Measurements from ENCODE around the gene CCDC183. TPM values are rescaled to one million over a fixed set of nuclear protein-coding genes. Genes with fewer than 3 reads are reported as not detected.

CCDC183 gene
- total and polyA plus RNA-seq, 4 donors = 0.38 to 4.6 (median 2.2) TPM

- H3K4me3 ChIP-seq = peak overlapping the region; percentile 92
- ATAC-seq (ENCODE audit: insufficient read depth, low FRiP score) (no peak), DNase-seq (peak in 2 of 3 donors; percentile 28 to 35)
- TF ChIP-seq CTCF (IDR thresholded peaks at IDR 0.05; ENCODE audit: control extremely low read depth, extremely low read depth) = no peak
- peak overlapping the region in 1 of 2 donors; percentile 58 for H3K27ac ChIP-seq (ENCODE audit: low read depth in 1 of 2, low read length in 1 of 2)
- peaks cover 0 to 25% (median 4%) of the 10 kb centered on the region in 5 donors for H3K4me1 ChIP-seq (ENCODE audit: control insufficient read depth in 5 of 5, insufficient read depth in 5 of 5, low read length in 5 of 5)
- peaks cover 0 to 7% (median under 1%) of the 10 kb centered on the region in 4 donors for H3K36me3 ChIP-seq (ENCODE audit: control insufficient read depth in 4 of 4, insufficient read depth in 4 of 4, low read length in 4 of 4)
- peak overlapping the region in 1 of 2 donors; percentile 53 for H3K9ac ChIP-seq (ENCODE audit: insufficient read depth in 1 of 2, low read length in 2 of 2)
- no peaks in the 10 kb centered on the region for H3K27me3 ChIP-seq (ENCODE audit: control insufficient read depth in 3 of 3, insufficient read depth in 3 of 3, low read length in 2 of 3)
- WGBS, 2 donors = 2 to 4% methylated on average over 14 of the region's 14 CpGs
- no peaks in the 10 kb centered on the region for H3K9me3 ChIP-seq (ENCODE audit: control insufficient read depth in 4 of 4, insufficient read depth in 3 of 4, low read length in 3 of 4)
Observed at GRCh38 chr9:136808806-136809158, 12.6 kb downstream of the CCDC183 start.

- TF ChIP-seq CTCF (IDR thresholded peaks at IDR 0.05; ENCODE audit: control extremely low read depth, extremely low read depth) = no peak
- H3K27me3 ChIP-seq (ENCODE audit: control insufficient read depth in 3 of 3, insufficient read depth in 3 of 3, low read length in 2 of 3) = no peaks in the 10 kb centered on the region
- no peak overlapping the region for H3K9ac ChIP-seq (ENCODE audit: insufficient read depth in 1 of 2, low read length in 2 of 2)
- H3K27ac ChIP-seq (ENCODE audit: low read depth in 1 of 2, low read length in 1 of 2) = no peak overlapping the region
- no peak overlapping the region for H3K4me3 ChIP-seq
- 89 to 96% methylated on average over 13 of the region's 13 CpGs for WGBS, 2 donors
- DNase-seq (no peak), ATAC-seq (ENCODE audit: insufficient read depth, low FRiP score) (no peak)
- no peaks in the 10 kb centered on the region for H3K9me3 ChIP-seq (ENCODE audit: control insufficient read depth in 4 of 4, insufficient read depth in 3 of 4, low read length in 3 of 4)
- H3K4me1 ChIP-seq (ENCODE audit: control insufficient read depth in 5 of 5, insufficient read depth in 5 of 5, low read length in 5 of 5) = peaks cover 0 to 4% (median 0%) of the 10 kb centered on the region in 5 donors
- peaks cover 0 to 11% (median 2%) of the 10 kb centered on the region in 4 donors for H3K36me3 ChIP-seq (ENCODE audit: control insufficient read depth in 4 of 4, insufficient read depth in 4 of 4, low read length in 4 of 4)
Observed at GRCh38 chr9:136814725-136815421, 18.7 kb downstream of the CCDC183 start.

- Histone ChIP-seq H3K4me1 (ENCODE audit: control insufficient read depth in 5 of 5, insufficient read depth in 5 of 5, low read length in 5 of 5) (no peaks in the 10 kb centered on the region), H3K4me3 (no peak overlapping the region), H3K36me3 (ENCODE audit: control insufficient read depth in 4 of 4, insufficient read depth in 4 of 4, low read length in 4 of 4) (peaks cover 0 to 11% (median 2%) of the 10 kb centered on the region in 4 donors), H3K9me3 (ENCODE audit: control insufficient read depth in 4 of 4, insufficient read depth in 3 of 4, low read length in 3 of 4) (no peaks in the 10 kb centered on the region), H3K27ac (ENCODE audit: low read depth in 1 of 2, low read length in 1 of 2) (no peak overlapping the region), H3K27me3 (ENCODE audit: control insufficient read depth in 3 of 3, insufficient read depth in 3 of 3, low read length in 2 of 3) (no peaks in the 10 kb centered on the region), H3K9ac (ENCODE audit: insufficient read depth in 1 of 2, low read length in 2 of 2) (no peak overlapping the region)
- DNase-seq (no peak), ATAC-seq (ENCODE audit: insufficient read depth, low FRiP score) (no peak)
- WGBS, 2 donors = 0 to 65% methylated on average over 1 of the region's 1 CpG
- no peak for TF ChIP-seq CTCF (IDR thresholded peaks at IDR 0.05; ENCODE audit: control extremely low read depth, extremely low read depth)
Observed at GRCh38 chr9:136815422-136815782, 19.3 kb downstream of the CCDC183 start.

Measured in lung (tissue), 12 donors.